ENCODE data around the gene HECA. TPM values are rescaled to one million over a fixed set of nuclear protein-coding genes. Genes with fewer than 3 reads are reported as not detected.

Gene HECA
- total and polyA plus RNA-seq, 2 of the 8 experiments (the other 6 are each of a cell fraction or from before 2014, with no cell fraction given): 2.4 to 9.2 TPM

GRCh38 chr6:139146317-139146726 lies 11.4 kb downstream of the HECA start (continued):
- TF ChIP-seq CHD7 (IDR thresholded peaks at IDR 0.05; ENCODE audit: insufficient replicate concordance, low read length) (no peak), RNF2 (IDR thresholded peaks at IDR 0.05; ENCODE audit: borderline replicate concordance, low read depth, low read length, missing control alignments, poor library complexity, severe bottlenecking) (no peak)
